Activated CD8-positive, alpha-beta memory T cell treated with anti-CD3 and anti-CD28 coated beads, Interleukin-2, amount 50 U/mL, for 4 hours (primary cell): ENCODE measurements around the gene IL18R1.

Experiments
- DNase-seq: peaks from one replicate; pipeline ENCODE4 v3.0.0-alpha.2; 2020

IL18R1 gene

GRCh38 chr2:102391565-102391964 lies 36.0 kb downstream of the IL18R1 start:
- DNase-seq = no peak

GRCh38 chr2:102392096-102392495 lies 36.5 kb downstream of the IL18R1 start:
- DNase-seq = no peak

GRCh38 chr2:102392942-102393341 lies 37.3 kb downstream of the IL18R1 start:
- DNase-seq = no peak

GRCh38 chr2:102396012-102396411 lies 40.4 kb downstream of the IL18R1 start:
- no peak for DNase-seq

- DNase-seq = no peak
These were observed 41.6 kb downstream of the IL18R1 start for GRCh38 chr2:102397209-102397608.

- no peak for DNase-seq
These were observed 44.0 kb downstream of the IL18R1 start for GRCh38 chr2:102399499-102400141.

GRCh38 chr2:102401456-102401855 lies 45.9 kb downstream of the IL18R1 start:
- DNase-seq = no peak

- no peak for DNase-seq
These were observed 46.3 kb downstream of the IL18R1 start for GRCh38 chr2:102401865-102402264.

- no peak for DNase-seq
These were observed 55.4 kb downstream of the IL18R1 start for GRCh38 chr2:102410952-102411351.

GRCh38 chr2:102412199-102412598 lies 56.6 kb downstream of the IL18R1 start:
- DNase-seq = no peak

- DNase-seq = no peak
These were observed 62.4 kb downstream of the IL18R1 start for GRCh38 chr2:102417946-102418345.

GRCh38 chr2:102418421-102418961 lies 62.9 kb downstream of the IL18R1 start:
- DNase-seq = no peak

GRCh38 chr2:102420290-102420689 lies 64.7 kb downstream of the IL18R1 start:
- no peak for DNase-seq

GRCh38 chr2:102421890-102422759 lies 66.5 kb downstream of the IL18R1 start:
- DNase-seq = no peak

- no peak for DNase-seq
These were observed 67.3 kb downstream of the IL18R1 start, which contains the start of gene IL18RAP for GRCh38 chr2:102422910-102423309. TSS of gene IL18RAP (plus strand) at chr2:102423160. CDS start at chr2:102423278, 118 bp downstream.

GRCh38 chr2:102423368-102423767 lies 67.8 kb downstream of the IL18R1 start:
- no peak for DNase-seq

GRCh38 chr2:102424754-102425153 lies 69.2 kb downstream of the IL18R1 start:
- DNase-seq = no peak

- no peak for DNase-seq
These were observed 70.0 kb downstream of the IL18R1 start for GRCh38 chr2:102425441-102426132.

- DNase-seq = no peak
These were observed 71.7 kb downstream of the IL18R1 start for GRCh38 chr2:102427249-102427648.

GRCh38 chr2:102428573-102428972 lies 73.0 kb downstream of the IL18R1 start:
- no peak for DNase-seq

GRCh38 chr2:102432386-102432785 lies 76.8 kb downstream of the IL18R1 start:
- DNase-seq = no peak

GRCh38 chr2:102433973-102434654 lies 78.5 kb downstream of the IL18R1 start:
- DNase-seq = no peak
